Astrocyte of the spinal cord (primary cell): ENCODE results near the gene PTPRN2.
"Not testable (repeated sequence)": the region's sequence is repeated elsewhere in the genome, so short reads cannot be mapped to it uniquely, and the experiment has no call there.

ENCODE experiments used
- DNase-seq: peaks from one replicate; pipeline ENCODE4 v3.0.0; 2011; ENCODE audit warnings: low read depth, low spot score
- H3K4me3 ChIP-seq: 2 replicates; pipeline ENCODE4 v1.5.1; 2011; ENCODE audit warnings: low read depth, mild to moderate bottlenecking, low read length, moderate library complexity
- CTCF ChIP-seq: IDR thresholded peaks from 2 replicates; pipeline ENCODE4 v1.5.1; 2012; ENCODE audit warnings: low read depth, mild to moderate bottlenecking, low read length, inconsistent platforms
- in situ Hi-C: cut with HindIII; loops from 2 replicates; pipeline ENCODE4 v1.10.0; 2017; ENCODE audit warnings: low sequenced_read_pairs

The PTPRN2 gene

GRCh38 chr7:157505646-157506045 lies 1082.0 kb downstream of the PTPRN2 start:
- in situ Hi-C loops: no loop called here
- no peak for DNase-seq
- no peak for TF ChIP-seq CTCF
- no peak overlapping the region for H3K4me3 ChIP-seq

- in situ Hi-C loops: no loop called here
- DNase-seq: no peak
- H3K4me3 ChIP-seq: no peak overlapping the region
- TF ChIP-seq CTCF: no peak
These were observed 1084.4 kb downstream of the PTPRN2 start for GRCh38 chr7:157503229-157503628.

- in situ Hi-C loops: no loop called here
- DNase-seq: peak; percentile 16
- H3K4me3 ChIP-seq: no peak overlapping the region
- no peak for TF ChIP-seq CTCF
These were observed 1084.9 kb downstream of the PTPRN2 start for GRCh38 chr7:157502701-157503111.

- no peak for TF ChIP-seq CTCF
- no peak overlapping the region for H3K4me3 ChIP-seq
- DNase-seq: no peak
- in situ Hi-C loops: no loop called here
These were observed 1086.0 kb downstream of the PTPRN2 start for GRCh38 chr7:157501581-157501980.

GRCh38 chr7:157500989-157501540 lies 1086.6 kb downstream of the PTPRN2 start:
- DNase-seq, in situ Hi-C loops, H3K4me3 ChIP-seq: not testable (repeated sequence)

GRCh38 chr7:157500171-157500960 lies 1087.3 kb downstream of the PTPRN2 start:
- H3K4me3 ChIP-seq: no peak overlapping the region
- in situ Hi-C loops: no loop called here
- DNase-seq: no peak
- TF ChIP-seq CTCF: no peak

GRCh38 chr7:157499835-157500153 lies 1087.8 kb downstream of the PTPRN2 start:
- in situ Hi-C loops: loop anchor here (10.0 kb wide), 1 partner anchor 55 kb away; no protein-coding TSS in a partner anchor
- no peak for TF ChIP-seq CTCF
- H3K4me3 ChIP-seq: no peak overlapping the region
- no peak for DNase-seq
